Peyer's patch (tissue), 4 donors: ENCODE data around the gene SYT13. TPM values are rescaled to one million over a fixed set of nuclear protein-coding genes. Genes with fewer than 3 reads are reported as not detected.

Experiments used
- DNase-seq, 3 donors: peaks; one replicate each; pipeline ENCODE4 v3.0.0-alpha.2; 2017 to 2019
- H3K27ac ChIP-seq, 4 donors: fragments of 200-600 bp; sonication (generic); one replicate each; pipeline ENCODE4 v1.5.1; 2016 to 2019
- H3K27me3 ChIP-seq, 2 donors: fragments of 200-600 bp; sonication (generic); one replicate each; pipeline ENCODE4 v1.5.1; 2019
- H3K36me3 ChIP-seq, 3 donors: fragments of 200-600 bp; sonication (generic); one replicate each; pipeline ENCODE4 v1.5.1; 2016 to 2019
- H3K4me1 ChIP-seq, 4 donors: fragments of 200-600 bp; sonication (generic); one replicate each; pipeline ENCODE4 v1.5.1; 2016 to 2019
- H3K4me3 ChIP-seq, 4 donors: fragments of 200-600 bp; sonication (generic); 1 replicate in 3 of 4; 2 replicates in 1 of 4; pipeline ENCODE4 v1.5.1; 2016 to 2019; ENCODE audit warnings: mild to moderate bottlenecking in 1 of 4
- H3K9me3 ChIP-seq, 4 donors: fragments of 200-600 bp; sonication (generic); one replicate each; pipeline ENCODE4 v1.5.1; 2016 to 2019; ENCODE audit warnings: mild to moderate bottlenecking in 1 of 4
- CTCF ChIP-seq, 6 experiments: fragments of 450-650 bp in 4 of 6; fragments of 200-600 bp in 2 of 6; sonication (generic) in 1 of 6; IDR thresholded peaks; one replicate each; pipeline ENCODE4 v1.5.1; 2017 to 2019; ENCODE audit warnings: antibody characterized with exemption in 6 of 6, mild to moderate bottlenecking in 3 of 6, moderate library complexity in 1 of 6
- POLR2A ChIP-seq, 2 donors: fragments of 450-650 bp; IDR thresholded peaks; one replicate each; pipeline ENCODE4 v1.5.1; 2017; ENCODE audit warnings: antibody characterized with exemption in 2 of 2, mild to moderate bottlenecking in 2 of 2, moderate library complexity in 2 of 2
- total RNA-seq, 4 donors: library from RNA; depleted of rRNA; stranded (reverse); fragments of >200 nt; gene quantifications; one replicate each; pipeline ENCODE4 v1.1.0, GENCODE V29; 2016

The SYT13 gene
- total RNA-seq, 4 donors from 2014 or later, result 15.4 to 41.3 (median 25.2) TPM

GRCh38 chr11:45289369-45289768, 3.2 kb upstream of the SYT13 start:
- H3K27me3 ChIP-seq, result no peaks in the 10 kb centered on the region
- TF ChIP-seq POLR2A (IDR thresholded peaks at IDR 0.05) (no peak), CTCF (IDR thresholded peaks at IDR 0.05) (no peak)

GRCh38 chr11:45288339-45288738, 2.2 kb upstream of the SYT13 start:
- no peak overlapping the region for H3K4me3 ChIP-seq
- no peaks in the 10 kb centered on the region for H3K27me3 ChIP-seq
- no peak overlapping the region for H3K27ac ChIP-seq
- H3K36me3 ChIP-seq, result no peaks in the 10 kb centered on the region
- DNase-seq, result no peak
- peaks cover 0 to 9% (median 0%) of the 10 kb centered on the region in 4 donors for H3K4me1 ChIP-seq
- TF ChIP-seq POLR2A (IDR thresholded peaks at IDR 0.05), result no peak
- no peak for TF ChIP-seq CTCF (IDR thresholded peaks at IDR 0.05)
- H3K9me3 ChIP-seq, result no peaks in the 10 kb centered on the region

More at GRCh38 chr11:45289369-45289768, 3.2 kb upstream of the SYT13 start:
- Histone ChIP-seq H3K4me1 (peaks cover 0 to 9% (median 0%) of the 10 kb centered on the region in 4 donors), H3K27ac (no peak overlapping the region), H3K4me3 (no peak overlapping the region), H3K36me3 (no peaks in the 10 kb centered on the region), H3K9me3 (no peaks in the 10 kb centered on the region)
- no peak for DNase-seq

GRCh38 chr11:45287316-45287903, 1.3 kb upstream of the SYT13 start:
- Histone ChIP-seq H3K4me1 (peaks cover 0 to 9% (median 0%) of the 10 kb centered on the region in 4 donors), H3K36me3 (no peaks in the 10 kb centered on the region), H3K27me3 (no peaks in the 10 kb centered on the region), H3K27ac (no peak overlapping the region), H3K9me3 (no peaks in the 10 kb centered on the region), H3K4me3 (no peak overlapping the region)
- no peak for TF ChIP-seq CTCF (IDR thresholded peaks at IDR 0.05)
- no peak for TF ChIP-seq POLR2A (IDR thresholded peaks at IDR 0.05)
- no peak for DNase-seq

GRCh38 chr11:45285250-45285828, 802 bp downstream of the SYT13 start:
- TF ChIP-seq POLR2A (IDR thresholded peaks at IDR 0.05) (no peak), CTCF (IDR thresholded peaks at IDR 0.05) (no peak)
- H3K36me3 ChIP-seq, result no peaks in the 10 kb centered on the region
- H3K27ac ChIP-seq, result peak overlapping the region in 3 of 4 donors; percentile 32 to 65 (median 63)
- no peak for DNase-seq
- H3K9me3 ChIP-seq, result no peaks in the 10 kb centered on the region
- no peaks in the 10 kb centered on the region for H3K27me3 ChIP-seq
- peaks cover 0 to 9% (median 0%) of the 10 kb centered on the region in 4 donors for H3K4me1 ChIP-seq
- H3K4me3 ChIP-seq, result peak overlapping the region in 3 of 4 donors; percentile 31 to 74 (median 58)

- H3K4me1 ChIP-seq, result peaks cover 0 to 9% (median 0%) of the 10 kb centered on the region in 4 donors
- H3K27ac ChIP-seq, result no peak overlapping the region
- no peak for DNase-seq
- TF ChIP-seq CTCF (IDR thresholded peaks at IDR 0.05), result no peak
- TF ChIP-seq POLR2A (IDR thresholded peaks at IDR 0.05), result no peak
- no peaks in the 10 kb centered on the region for H3K27me3 ChIP-seq
- no peaks in the 10 kb centered on the region for H3K36me3 ChIP-seq
- H3K9me3 ChIP-seq, result no peaks in the 10 kb centered on the region
- no peak overlapping the region for H3K4me3 ChIP-seq
Observed at GRCh38 chr11:45282081-45282480, 4.1 kb downstream of the SYT13 start.
